Stimulated activated CD4-positive, alpha-beta T cell treated with anti-CD3 and anti-CD28 coated beads, Interleukin-4, amount 100 ng/mL, for 48 hours (primary cell): ENCODE measurements around the gene SHB.
"Not testable (repeated sequence)": the region's sequence is repeated elsewhere in the genome, so short reads cannot be mapped to it uniquely, and the experiment has no call there.

Experiments used
- DNase-seq, 2 donors: peaks; one replicate each; pipeline ENCODE4 v3.0.0-alpha.2; 2020; ENCODE audit warnings: low read depth in 2 of 2

SHB gene

GRCh38 chr9:37917801-37918664 is 151.0 kb downstream of the SHB start:
- no peak for DNase-seq

DNA sequence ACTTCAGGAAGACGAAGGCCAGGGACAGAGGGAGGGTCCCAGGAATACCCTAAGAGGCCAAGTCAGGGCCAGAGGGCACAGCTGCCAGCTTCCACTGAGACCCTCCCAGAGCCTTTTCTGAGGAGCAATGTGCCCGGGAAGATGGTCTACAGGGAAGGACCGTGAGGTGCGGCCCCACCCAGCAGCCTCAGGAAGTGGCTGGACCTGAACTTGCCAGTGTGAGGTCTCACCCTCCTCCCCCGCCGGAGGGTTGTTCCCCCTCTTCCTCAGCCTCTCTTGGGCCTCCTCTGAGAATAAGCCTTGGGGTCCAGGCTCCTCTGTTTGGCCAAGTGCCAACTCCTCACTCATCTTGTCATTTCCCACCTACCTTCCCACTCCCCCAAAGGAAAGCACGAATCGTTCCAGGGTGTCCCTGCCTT is 151.7 kb downstream of the SHB start:
- DNase-seq = no peak

DNA sequence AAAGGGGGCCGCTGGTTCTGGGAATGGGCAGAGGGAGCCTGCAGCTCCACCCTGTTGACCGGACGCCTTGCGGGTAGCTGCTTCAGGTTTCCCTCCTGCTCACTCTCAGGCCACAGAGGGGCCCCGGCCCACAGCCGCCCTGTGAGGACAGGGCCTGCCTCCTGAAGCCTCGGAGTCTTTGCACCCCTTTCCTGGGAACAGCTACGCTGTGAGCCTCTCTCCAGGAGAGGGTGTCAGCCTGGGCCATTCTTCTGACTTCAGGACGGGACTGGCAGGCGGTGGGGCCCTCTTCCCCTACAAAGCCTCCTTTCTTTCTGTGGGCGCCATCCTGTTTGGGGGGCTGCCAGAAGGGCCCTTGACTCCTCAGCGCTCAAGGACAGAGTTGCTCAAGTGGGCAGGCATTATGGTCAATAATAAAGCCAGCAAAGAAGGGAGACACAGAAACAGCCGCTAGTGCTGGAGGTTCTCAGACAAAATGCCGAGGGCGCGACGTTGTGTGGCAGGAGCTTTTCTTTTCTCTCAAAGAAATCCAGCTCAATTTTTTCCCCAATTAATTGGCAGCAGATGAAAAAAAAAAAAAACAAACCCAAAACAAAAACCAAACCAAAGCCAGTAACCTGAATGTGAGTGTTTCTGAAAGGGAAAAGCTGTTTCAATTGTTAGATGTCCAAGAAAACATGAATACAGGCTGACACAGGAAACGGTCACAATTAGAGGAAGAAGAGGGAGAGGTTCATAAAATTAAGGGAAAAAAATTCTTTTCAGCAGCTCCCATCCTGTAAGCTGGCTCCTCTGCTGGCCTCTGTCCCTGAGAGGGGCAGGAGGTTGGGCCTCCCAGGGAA is 152.3 kb downstream of the SHB start:
- DNase-seq = no peak

- DNase-seq = no peak
Observed at GRCh38 chr9:37915911-37916470, 153.0 kb downstream of the SHB start.

DNA sequence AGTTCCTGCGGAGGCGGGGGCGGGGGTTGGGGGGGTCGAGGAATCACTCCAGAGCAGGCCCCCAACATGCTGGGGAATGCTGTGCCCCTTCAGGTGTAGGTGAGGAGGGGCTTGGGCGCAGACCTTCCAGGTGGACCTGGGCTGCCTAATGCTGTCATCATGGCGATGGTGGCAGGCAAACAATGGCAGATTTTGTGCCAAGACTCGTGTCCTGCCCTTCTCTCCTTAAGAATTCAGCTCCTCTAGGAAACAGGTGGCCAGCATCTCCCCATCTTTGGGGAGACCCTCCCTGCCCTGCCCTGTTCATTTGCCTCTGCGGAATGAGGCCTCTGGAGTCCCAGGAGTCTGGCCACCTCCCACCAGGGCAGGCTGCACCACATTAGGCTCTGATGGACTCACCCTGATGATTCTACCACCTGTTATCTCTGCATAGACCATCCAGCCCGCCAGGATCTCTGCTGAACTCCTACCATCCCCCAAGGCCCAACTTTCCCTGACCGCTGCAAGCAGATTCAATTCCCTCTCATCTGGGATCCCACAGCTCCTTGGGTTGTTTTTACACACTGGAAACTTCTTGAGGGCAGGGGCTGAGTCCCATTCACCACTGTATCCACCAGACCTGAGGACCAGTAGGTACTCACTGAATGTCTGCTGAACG is 154.2 kb downstream of the SHB start:
- no peak for DNase-seq

DNA sequence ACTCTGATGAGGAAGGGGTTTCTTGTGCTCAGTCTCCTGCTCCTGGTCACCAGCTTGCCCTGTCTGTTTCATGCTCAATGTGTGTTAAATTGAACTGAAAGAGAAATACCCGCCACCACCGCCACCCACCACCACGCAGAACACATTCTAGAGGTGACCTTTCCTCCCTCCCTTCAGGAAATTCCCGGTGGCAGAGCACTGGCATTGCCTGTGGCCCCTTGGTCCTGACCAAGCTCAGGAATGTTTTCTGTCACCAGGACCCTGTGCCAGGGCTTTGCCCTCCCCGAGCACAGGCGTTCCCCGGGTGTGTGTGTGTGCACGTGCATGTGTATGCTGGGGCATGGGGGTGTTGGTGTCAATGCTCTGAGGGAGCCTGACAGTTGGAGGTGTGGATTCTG is 154.9 kb downstream of the SHB start:
- no peak for DNase-seq

- peak; percentile 65 to 83 for DNase-seq
Observed at GRCh38 chr9:37913480-37914153, 155.4 kb downstream of the SHB start.

DNA sequence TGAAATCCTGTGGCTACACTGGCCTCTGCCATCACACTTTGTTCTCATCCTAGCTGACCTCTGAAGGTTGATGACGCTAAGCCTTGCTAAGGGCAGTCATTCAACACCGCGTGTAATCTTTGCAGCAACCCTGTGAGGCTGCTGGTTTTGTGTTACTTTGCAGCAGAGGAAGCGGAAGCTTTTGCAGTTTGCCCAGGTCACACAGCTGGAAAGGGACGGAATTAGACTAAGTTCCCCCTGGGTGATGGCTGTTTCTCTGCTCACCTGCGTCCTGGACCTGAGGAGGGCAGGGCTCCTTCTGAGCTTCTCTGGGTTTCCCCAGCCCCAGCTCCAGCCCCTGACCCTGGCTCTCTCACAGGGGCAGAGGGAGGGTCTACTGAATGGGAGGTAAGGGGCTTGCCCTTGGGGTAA is 157.8 kb downstream of the SHB start:
- DNase-seq = no peak

DNA sequence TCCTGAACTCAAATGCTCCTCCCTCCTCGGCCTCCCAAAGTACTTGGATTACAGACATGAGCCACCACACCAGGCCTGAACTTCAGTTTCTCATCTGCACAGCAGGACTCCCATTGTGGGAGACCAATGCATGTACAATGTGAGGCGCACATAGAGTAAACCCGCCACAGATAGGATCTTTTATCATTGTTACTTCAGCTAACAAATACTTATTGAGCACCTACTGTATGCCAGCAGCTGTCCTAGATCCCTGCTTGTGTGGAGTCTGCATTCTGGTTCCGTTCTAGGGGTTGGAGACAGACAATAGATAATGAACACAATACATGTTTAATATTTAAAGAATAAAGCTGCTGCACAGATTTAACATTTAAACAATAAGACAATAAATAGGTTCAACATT is 158.8 kb downstream of the SHB start:
- no peak for DNase-seq

- DNase-seq = not testable (repeated sequence)
Observed at GRCh38 chr9:37909836-37910235, 159.2 kb downstream of the SHB start.

DNA sequence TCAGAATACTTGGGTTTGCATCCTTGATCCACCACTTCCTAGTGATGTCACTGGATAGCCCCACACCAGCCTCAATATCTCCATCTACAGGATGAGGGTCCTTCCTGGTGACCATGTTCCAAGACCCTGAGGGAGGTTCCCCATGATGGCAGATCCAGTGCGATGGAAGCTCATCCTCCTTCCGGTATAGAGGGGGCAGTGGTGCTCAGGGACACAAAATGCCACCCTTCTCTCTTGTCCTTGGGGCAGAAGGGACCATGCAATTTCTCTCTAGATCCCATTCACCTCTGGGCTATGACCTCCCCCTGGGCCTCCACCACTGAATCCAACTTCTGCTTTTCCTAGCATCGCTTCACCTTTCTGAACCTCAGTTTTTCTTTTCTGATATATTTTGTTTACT is 159.7 kb downstream of the SHB start:
- no peak for DNase-seq

DNA sequence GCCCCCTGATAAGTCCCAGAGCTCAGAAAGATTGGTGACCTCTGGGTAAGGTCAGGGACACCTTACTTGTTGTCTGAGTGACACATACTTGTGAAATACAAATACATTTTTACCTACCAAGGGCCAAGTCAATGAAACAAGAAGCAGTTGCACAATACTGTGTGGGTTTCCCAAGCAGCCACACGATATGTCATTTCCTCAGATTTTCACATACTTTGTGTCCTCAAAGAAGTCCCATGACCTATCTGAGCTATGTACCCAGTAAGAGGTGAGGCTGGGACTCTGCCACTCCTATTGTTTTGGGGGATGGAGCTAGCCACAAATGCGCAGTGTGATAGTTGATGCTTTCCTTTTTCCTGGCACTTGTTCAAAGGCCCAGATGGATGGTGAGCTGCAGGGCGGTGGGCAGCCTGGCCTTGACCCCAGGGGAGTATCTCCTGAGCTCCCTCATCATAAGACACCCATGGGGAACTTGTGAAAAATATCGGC is 160.3 kb downstream of the SHB start:
- no peak for DNase-seq

- DNase-seq = no peak
Observed at GRCh38 chr9:37908283-37908682, 160.7 kb downstream of the SHB start.

DNA sequence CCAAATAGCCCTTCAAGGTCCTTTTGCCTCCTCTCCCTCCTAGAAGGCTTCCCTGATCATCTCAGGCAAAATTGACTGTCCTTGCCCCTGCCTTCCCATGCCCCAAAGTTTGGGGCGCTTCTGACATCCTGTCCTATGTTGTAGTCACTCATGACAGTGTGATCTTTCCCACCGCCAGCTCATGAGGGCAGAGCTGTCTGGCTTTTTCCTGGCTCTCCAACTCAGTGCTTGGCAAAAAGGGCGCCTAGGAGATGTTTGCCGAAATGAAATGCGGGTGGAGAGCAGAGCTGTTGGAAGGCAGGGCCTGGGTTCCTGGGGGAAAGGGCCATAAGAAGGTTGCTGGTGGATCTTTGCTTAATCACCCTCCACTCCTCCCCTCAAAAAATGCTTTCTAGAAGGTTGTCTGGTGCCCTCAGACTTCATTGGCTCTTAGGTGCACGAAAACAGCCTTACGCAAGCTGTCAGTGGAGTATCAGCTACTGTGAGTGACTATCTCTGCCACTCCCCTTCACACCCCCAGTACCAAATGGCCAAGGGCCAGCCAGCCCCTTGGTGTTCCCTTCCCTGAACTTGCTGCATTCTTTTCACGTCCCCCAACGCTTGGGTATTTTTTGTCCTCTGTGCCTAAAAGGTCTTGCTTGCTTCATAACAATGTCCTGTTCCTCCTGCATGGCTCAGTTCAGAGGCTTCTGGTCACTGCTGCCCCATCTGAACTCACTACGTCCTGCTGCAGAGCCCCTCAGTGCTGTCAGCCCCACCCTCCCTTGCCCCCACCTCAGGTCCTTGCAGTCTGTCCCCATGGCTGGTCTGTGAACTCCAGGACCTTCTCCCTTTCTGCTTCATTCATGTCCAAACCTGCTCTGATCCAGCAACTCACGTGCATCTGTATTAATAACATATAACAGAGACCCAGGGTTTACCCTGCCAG is 162.5 kb downstream of the SHB start:
- DNase-seq = no peak

DNA sequence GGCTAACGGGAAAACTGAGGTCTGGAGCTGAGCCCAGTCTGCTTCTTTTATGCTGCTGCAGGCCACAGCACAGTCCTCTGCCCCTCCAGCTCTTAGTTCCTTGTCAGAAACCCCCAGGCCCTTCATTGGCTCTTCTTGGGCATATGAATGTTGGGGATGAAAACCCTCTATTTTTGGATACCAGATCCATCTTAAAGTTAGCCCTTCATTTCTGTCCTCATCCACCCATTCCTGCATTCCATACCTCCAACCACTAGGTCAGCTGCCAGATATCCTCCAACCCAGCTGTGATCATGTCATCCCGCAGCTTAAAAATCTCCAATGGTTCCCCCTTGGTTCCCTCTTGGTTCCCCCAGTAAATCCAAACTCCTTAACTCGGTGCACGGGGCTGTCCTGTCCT is 163.3 kb downstream of the SHB start:
- no peak for DNase-seq

DNA sequence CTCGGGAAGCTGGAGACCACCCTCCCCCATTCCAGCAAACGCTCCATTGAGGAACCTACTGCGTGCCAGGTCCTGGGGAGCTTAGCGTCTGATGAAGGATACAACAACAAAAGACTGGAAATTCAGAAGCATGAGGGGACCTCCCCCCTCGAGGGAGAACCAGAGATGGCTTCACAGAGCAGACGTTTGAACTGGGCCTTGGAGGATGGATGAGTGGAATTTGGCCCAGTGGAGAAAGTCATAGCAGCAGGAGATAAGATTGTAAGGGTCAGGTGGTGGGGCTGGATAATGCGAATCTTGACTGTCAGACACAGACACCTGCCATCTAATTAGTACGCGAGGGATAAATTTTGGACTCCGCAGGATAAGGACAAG is 163.9 kb downstream of the SHB start:
- no peak for DNase-seq

GRCh38 chr9:37904445-37905130 is 164.4 kb downstream of the SHB start:
- DNase-seq = no peak

- DNase-seq = peak; percentile 90 to 94
Observed at GRCh38 chr9:37903647-37904444, 165.2 kb downstream of the SHB start, which contains the start of gene SLC25A51. SLC25A51 (minus strand) TSS chr9:37904127; CDS start chr9:37888550, 15,577 bp downstream.
